HEK293 (cell line): Measurements from ENCODE around the gene AIRE.

Source experiments
- CTCF ChIA-PET: fragments of 350-600 bp; formaldehyde crosslinking; extraction: SDS; loops from one replicate; lab custom pipeline; 2021; ENCODE audit warnings: antibody characterized with exemption; lab: Yijun Ruan, JAX
- POLR2A ChIA-PET: fragments of 300-600 bp; formaldehyde crosslinking; extraction: SDS; loops from one replicate; lab custom pipeline; 2020; ENCODE audit warnings: antibody characterized with exemption, inconsistent platforms; lab: Yijun Ruan, JAX
- H3K27ac ChIP-seq: fragments of 200-500 bp; sonication (Bioruptor generic); 2 replicates; pipeline ENCODE4 v1.5.1; 2014; ENCODE audit warnings: low read depth, low read length, control low read depth, inconsistent platforms; ENCODE audit errors: extremely low read depth
- H3K36me3 ChIP-seq, 2 experiments: fragments of 200-500 bp in 1 of 2; sonication (Bioruptor generic) in 1 of 2; 1 replicate in 1 of 2; 2 replicates in 1 of 2; pipeline ENCODE4 v1.5.1; 2014 to 2017; ENCODE audit warnings: inconsistent platforms in 2 of 2, low read length in 2 of 2; ENCODE audit not compliant: control insufficient read depth in 2 of 2, insufficient read depth in 1 of 2
- H3K4me1 ChIP-seq: fragments of 200-500 bp; sonication (Bioruptor generic); 2 replicates; pipeline ENCODE4 v1.5.1; 2014; ENCODE audit warnings: mild to moderate bottlenecking, low read length, inconsistent platforms; ENCODE audit not compliant: control insufficient read depth, insufficient read depth
- H3K4me3 ChIP-seq: 2 replicates; pipeline ENCODE4 v1.5.1; 2011; ENCODE audit warnings: low read depth, mild to moderate bottlenecking, control low read depth, low read length, moderate library complexity
- H3K9me3 ChIP-seq: fragments of 200-500 bp; sonication (Bioruptor generic); 2 replicates; pipeline ENCODE4 v1.5.1; 2014; ENCODE audit warnings: low read depth, low read length, inconsistent platforms; ENCODE audit not compliant: control insufficient read depth, insufficient read depth
- GLI2 ChIP-seq: fragments of 450-650 bp; formaldehyde crosslinking; IDR thresholded peaks from 2 replicates; pipeline ENCODE4; 2017; ENCODE audit warnings: missing biosample characterization, missing genetic modification characterization, low read depth, borderline replicate concordance
- KLF1 ChIP-seq: fragments of 450-650 bp; formaldehyde crosslinking; IDR thresholded peaks from 2 replicates; pipeline ENCODE4 v1.5.1; 2016; ENCODE audit warnings: missing biosample characterization, missing genetic modification characterization
- REST ChIP-seq: fragments of 450-650 bp; formaldehyde crosslinking; IDR thresholded peaks from 2 replicates; pipeline ENCODE4 v1.5.1; 2016; ENCODE audit warnings: missing biosample characterization, missing genetic modification characterization
- SP3 ChIP-seq: fragments of 450-650 bp; formaldehyde crosslinking; IDR thresholded peaks from 2 replicates; pipeline ENCODE4 v1.5.1; 2016; ENCODE audit warnings: missing biosample characterization, missing genetic modification characterization
- ZBTB11 ChIP-seq: fragments of 450-650 bp; formaldehyde crosslinking; conservative IDR thresholded peaks from 2 replicates; pipeline ENCODE4 v1.5.1; 2016; ENCODE audit warnings: low read depth, missing biosample characterization, missing genetic modification characterization
- ZBTB17 ChIP-seq: fragments of 450-650 bp; formaldehyde crosslinking; IDR thresholded peaks from 2 replicates; pipeline ENCODE4 v1.5.1; 2016; ENCODE audit warnings: missing biosample characterization, missing genetic modification characterization
- ZIC2 ChIP-seq: fragments of 450-650 bp; formaldehyde crosslinking; IDR thresholded peaks from 2 replicates; pipeline ENCODE4 v1.5.1; 2016; ENCODE audit warnings: missing biosample characterization, missing genetic modification characterization
- ZNF112 ChIP-seq: fragments of 450-650 bp; formaldehyde crosslinking; IDR thresholded peaks from 2 replicates; pipeline ENCODE4 v1.5.0; 2017; ENCODE audit warnings: missing biosample characterization, missing genetic modification characterization
- ZNF132 ChIP-seq: fragments of 450-650 bp; formaldehyde crosslinking; IDR thresholded peaks from 2 replicates; pipeline ENCODE4 v1.5.1; 2017; ENCODE audit warnings: missing biosample characterization, missing genetic modification characterization, borderline replicate concordance
- ZNF184 ChIP-seq: fragments of 450-650 bp; IDR thresholded peaks from 2 replicates; pipeline ENCODE4 v1.5.1; 2018; ENCODE audit warnings: missing biosample characterization, mild to moderate bottlenecking, missing genetic modification characterization
- ZNF2 ChIP-seq: fragments of 450-650 bp; formaldehyde crosslinking; IDR thresholded peaks from 2 replicates; pipeline ENCODE4 v1.5.1; 2016; ENCODE audit warnings: missing biosample characterization, missing genetic modification characterization
- ZNF23 ChIP-seq: fragments of 450-650 bp; formaldehyde crosslinking; IDR thresholded peaks from 2 replicates; pipeline ENCODE4 v1.5.1; 2016; ENCODE audit warnings: missing biosample characterization, missing genetic modification characterization, borderline replicate concordance
- ZNF473 ChIP-seq: fragments of 450-650 bp; formaldehyde crosslinking; IDR thresholded peaks from 2 replicates; pipeline ENCODE4 v1.5.1; 2017; ENCODE audit warnings: missing biosample characterization, missing genetic modification characterization
- ZNF600 ChIP-seq: fragments of 450-650 bp; formaldehyde crosslinking; IDR thresholded peaks from 2 replicates; pipeline ENCODE4 v1.5.1; 2016; ENCODE audit warnings: missing biosample characterization, missing genetic modification characterization
- ZNF707 ChIP-seq: fragments of 450-650 bp; formaldehyde crosslinking; IDR thresholded peaks from 2 replicates; pipeline ENCODE4 v1.5.1; 2016; ENCODE audit warnings: missing biosample characterization, missing genetic modification characterization
- ZNF768 ChIP-seq: fragments of 450-650 bp; formaldehyde crosslinking; IDR thresholded peaks from 2 replicates; pipeline ENCODE4 v1.5.1; 2018; ENCODE audit warnings: missing biosample characterization, mild to moderate bottlenecking, missing genetic modification characterization
- ZSCAN18 ChIP-seq: fragments of 450-650 bp; formaldehyde crosslinking; IDR thresholded peaks from 2 replicates; pipeline ENCODE4 v1.5.1; 2016; ENCODE audit warnings: missing biosample characterization, missing genetic modification characterization
- ZSCAN23 ChIP-seq: fragments of 450-650 bp; formaldehyde crosslinking; IDR thresholded peaks from 2 replicates; pipeline ENCODE4 v1.5.1; 2016; ENCODE audit warnings: missing biosample characterization, missing genetic modification characterization

AIRE gene

GRCh38 chr21:44253832-44254710, 31.6 kb upstream of the AIRE start:
- H3K27ac ChIP-seq: no peak overlapping the region
- TF ChIP-seq REST (tag by site-specific recombination) (peak; percentile 65; the same call in 1 of the 2 replicates), ZNF132 (tag by site-specific recombination) (no peak)
- H3K9me3 ChIP-seq: no peaks in the 10 kb centered on the region
- no peaks in the 10 kb centered on the region for H3K4me1 ChIP-seq
- no peaks in the 10 kb centered on the region for H3K36me3 ChIP-seq
- no peak overlapping the region for H3K4me3 ChIP-seq
- POLR2A ChIA-PET: no interaction called here
- CTCF ChIA-PET: interaction anchor here (0.6 to 1.0 kb wide), 3 partner anchors 40 to 44 kb away, joined by 3 to 6 read pairs (median 3); no protein-coding TSS in a partner anchor

- H3K9me3 ChIP-seq: no peaks in the 10 kb centered on the region
- H3K4me1 ChIP-seq: no peaks in the 10 kb centered on the region
- ChIA-PET POLR2A (no interaction called here), CTCF (interaction anchor here (1.0 kb wide), 1 partner anchor 42 kb away, joined by 6 read pairs; no protein-coding TSS in a partner anchor)
- H3K4me3 ChIP-seq: no peak overlapping the region
- H3K27ac ChIP-seq: no peak overlapping the region
- TF ChIP-seq ZBTB17 (tag by site-specific recombination) (0 out of 2 replicates have a peak, but pooled peaks have one; percentile 14), ZIC2 (tag by site-specific recombination) (peak; percentile 83), ZNF184 (no peak), ZNF473 (tag by site-specific recombination) (no peak), ZNF112 (no peak), ZNF707 (tag by site-specific recombination) (no peak), ZBTB11 (no peak), ZNF23 (no peak), ZNF2 (no peak), SP3 (tag by site-specific recombination) (no peak), ZNF600 (tag by site-specific recombination) (peak; percentile 35; the same call in 1 of the 2 replicates), ZSCAN23 (tag by site-specific recombination) (no peak), GLI2 (no peak), ZNF768 (no peak), ZSCAN18 (no peak), KLF1 (tag by site-specific recombination) (no peak)
- no peaks in the 10 kb centered on the region for H3K36me3 ChIP-seq
These were observed 30.1 kb upstream of the AIRE start for GRCh38 chr21:44255511-44255981.
